Measurements from ENCODE around the gene NOL8.

Gene NOL8

DNA sequence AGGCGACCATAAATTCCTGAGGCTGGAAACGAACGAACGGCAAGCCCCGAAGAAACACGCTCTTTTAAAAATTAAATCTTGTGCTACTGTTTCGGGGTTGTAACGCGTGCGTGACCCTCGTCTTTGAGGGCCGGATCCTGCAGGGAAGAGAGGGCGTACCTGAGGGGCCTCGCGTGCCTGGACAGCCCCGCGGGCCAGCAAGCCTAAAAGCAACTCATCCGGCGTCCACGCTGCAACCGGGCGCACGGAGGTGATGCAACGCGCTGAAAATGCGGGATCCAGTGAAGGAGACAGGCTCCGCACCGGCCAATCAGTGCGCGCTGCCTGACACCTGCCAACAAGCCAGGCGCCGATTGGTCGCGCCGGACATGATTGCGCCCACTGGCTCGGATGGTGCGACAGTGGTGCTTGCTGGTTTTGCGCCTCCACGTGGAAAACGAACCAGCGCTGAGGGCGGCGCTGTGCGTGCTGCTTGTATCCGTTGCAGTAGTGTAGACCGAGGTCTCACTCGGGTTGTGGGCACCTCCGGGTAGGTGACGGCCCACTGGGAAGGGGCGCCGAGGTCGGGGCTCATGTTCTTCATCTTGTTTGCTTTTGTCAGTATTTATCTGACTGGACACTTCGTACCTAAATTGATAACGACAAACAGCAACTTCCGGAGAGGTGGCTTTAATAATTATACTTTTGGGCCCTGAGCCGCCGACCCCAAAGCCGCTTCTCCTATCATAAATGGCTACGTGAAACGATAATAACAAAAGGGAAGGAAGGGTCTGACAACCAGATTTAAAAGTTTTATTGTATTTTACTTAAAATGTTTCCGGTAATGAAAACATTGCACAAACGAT, 31.5 kb downstream of the NOL8 start, which contains the start of gene IARS1:
IARS1 (minus strand) TSS at position 246 of the 845 bp plus-strand sequence. CDS start 4,278 bp downstream, outside the sequence.
- peak within 1 kb of the TSS; percentile 83 for H3K4me3 ChIP-seq
- H3K9me3 ChIP-seq (ENCODE audit: low read depth, low read length) = no peaks in the 10 kb centered on the region
- peaks cover 64% of the 10 kb centered on the region for H3K36me3 ChIP-seq (ENCODE audit: insufficient read depth, low read length)
- TF ChIP-seq EZH2 (IDR thresholded peaks at IDR 0.05) = no peak
- peak; percentile 93 for TF ChIP-seq POLR2AphosphoS5 (IDR thresholded peaks at IDR 0.05; ENCODE audit: borderline replicate concordance, low read depth, low read length)
- TF ChIP-seq FOXP2 (optimal IDR thresholded peaks at IDR 0.05; ENCODE audit: control extremely low read depth, extremely low read length, insufficient read depth) = peak; percentile 67
- H3K27ac ChIP-seq = peak within 1 kb of the TSS; percentile 94
- peak within 1 kb of the TSS; percentile 98 for H3K9ac ChIP-seq (ENCODE audit: insufficient read length)
- peak; percentile 94 for DNase-seq (ENCODE audit: low read depth, low spot score)

DNA sequence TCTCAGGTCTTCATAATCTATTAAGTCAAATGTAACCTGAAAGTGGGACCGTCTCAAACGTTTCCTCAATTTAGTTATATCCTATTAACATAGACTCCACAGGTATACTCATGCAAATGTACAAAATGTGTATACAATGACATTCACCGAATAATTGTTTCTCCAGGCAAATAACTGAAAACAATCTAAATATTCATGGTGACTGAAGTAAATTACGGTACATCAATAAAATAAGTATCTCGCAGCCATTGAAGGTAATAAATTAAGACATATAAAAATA, 32.1 kb downstream of the NOL8 start:
- peak overlapping the region; percentile 83 for H3K4me3 ChIP-seq
- peak overlapping the region; percentile 98 for H3K9ac ChIP-seq (ENCODE audit: insufficient read length)
- peaks cover 66% of the 10 kb centered on the region for H3K36me3 ChIP-seq (ENCODE audit: insufficient read depth, low read length)
- no peaks in the 10 kb centered on the region for H3K9me3 ChIP-seq (ENCODE audit: low read depth, low read length)
- no peak for DNase-seq (ENCODE audit: low read depth, low spot score)
- peak overlapping the region; percentile 94 for H3K27ac ChIP-seq
- no peak for TF ChIP-seq EZH2 (IDR thresholded peaks at IDR 0.05)
- no peak for TF ChIP-seq POLR2AphosphoS5 (IDR thresholded peaks at IDR 0.05; ENCODE audit: borderline replicate concordance, low read depth, low read length)
- TF ChIP-seq FOXP2 (optimal IDR thresholded peaks at IDR 0.05; ENCODE audit: control extremely low read depth, extremely low read length, insufficient read depth) = no peak

DNA sequence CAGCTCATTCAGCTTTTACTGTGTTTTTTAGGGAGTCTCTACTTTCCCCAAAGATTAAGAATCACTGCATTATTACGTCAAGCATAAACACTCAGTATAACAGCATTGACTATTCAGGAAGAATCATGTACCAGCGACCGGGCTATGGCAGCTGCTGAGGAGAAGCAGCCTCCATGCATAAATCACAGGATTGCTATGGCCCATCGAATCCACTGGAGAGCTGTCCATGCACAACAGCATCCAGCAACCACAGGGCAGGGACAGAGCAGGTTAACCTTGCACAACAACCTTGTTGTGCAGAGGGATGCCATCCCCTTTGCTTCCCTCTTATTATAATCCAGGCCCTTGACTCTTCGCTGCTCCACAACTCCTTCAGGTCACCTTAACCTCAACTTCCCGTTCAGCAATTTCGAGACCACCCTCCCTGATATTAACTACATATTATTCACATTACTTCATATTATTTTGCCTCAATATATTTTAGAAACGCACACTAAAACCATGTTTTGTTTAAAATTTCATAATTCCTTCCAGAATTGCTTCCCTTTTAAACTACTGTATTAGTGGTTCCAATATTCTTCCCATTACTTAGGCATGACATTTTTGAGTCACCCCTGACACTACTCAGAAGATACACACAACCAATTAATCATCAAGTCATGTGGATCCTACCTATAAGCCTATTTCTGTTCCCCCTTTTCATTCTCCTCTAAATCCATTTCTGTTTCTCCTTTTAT, 32.6 kb downstream of the NOL8 start:
- H3K9ac ChIP-seq (ENCODE audit: insufficient read length) = peak overlapping the region; percentile 98
- TF ChIP-seq FOXP2 (optimal IDR thresholded peaks at IDR 0.05; ENCODE audit: control extremely low read depth, extremely low read length, insufficient read depth) (no peak), POLR2AphosphoS5 (IDR thresholded peaks at IDR 0.05; ENCODE audit: borderline replicate concordance, low read depth, low read length) (no peak), EZH2 (IDR thresholded peaks at IDR 0.05) (no peak)
- H3K4me3 ChIP-seq = peak overlapping the region; percentile 83
- no peaks in the 10 kb centered on the region for H3K9me3 ChIP-seq (ENCODE audit: low read depth, low read length)
- no peak for DNase-seq (ENCODE audit: low read depth, low spot score)
- H3K27ac ChIP-seq = peak overlapping the region; percentile 94
- H3K36me3 ChIP-seq (ENCODE audit: insufficient read depth, low read length) = peaks cover 66% of the 10 kb centered on the region

GRCh38 chr9:92291577-92291976, 33.6 kb downstream of the NOL8 start:
- Histone ChIP-seq H3K9me3 (ENCODE audit: low read depth, low read length) (no peaks in the 10 kb centered on the region), H3K36me3 (ENCODE audit: insufficient read depth, low read length) (peaks cover 67% of the 10 kb centered on the region), H3K27ac (no peak overlapping the region), H3K4me3 (peak overlapping the region; percentile 83), H3K9ac (ENCODE audit: insufficient read length) (no peak overlapping the region)
- DNase-seq (ENCODE audit: low read depth, low spot score) = no peak
- TF ChIP-seq POLR2AphosphoS5 (IDR thresholded peaks at IDR 0.05; ENCODE audit: borderline replicate concordance, low read depth, low read length) (no peak), FOXP2 (optimal IDR thresholded peaks at IDR 0.05; ENCODE audit: control extremely low read depth, extremely low read length, insufficient read depth) (no peak), EZH2 (IDR thresholded peaks at IDR 0.05) (no peak)

GRCh38 chr9:92290785-92291429, 34.2 kb downstream of the NOL8 start:
- Histone ChIP-seq H3K36me3 (ENCODE audit: insufficient read depth, low read length) (peaks cover 70% of the 10 kb centered on the region), H3K9me3 (ENCODE audit: low read depth, low read length) (no peaks in the 10 kb centered on the region), H3K4me3 (peak overlapping the region; percentile 83), H3K9ac (ENCODE audit: insufficient read length) (no peak overlapping the region), H3K27ac (peak overlapping the region; percentile 36; the same call in 1 of the 2 replicates)
- DNase-seq (ENCODE audit: low read depth, low spot score) = no peak
- TF ChIP-seq POLR2AphosphoS5 (IDR thresholded peaks at IDR 0.05; ENCODE audit: borderline replicate concordance, low read depth, low read length) = no peak
- no peak for TF ChIP-seq EZH2 (IDR thresholded peaks at IDR 0.05)
- TF ChIP-seq FOXP2 (optimal IDR thresholded peaks at IDR 0.05; ENCODE audit: control extremely low read depth, extremely low read length, insufficient read depth) = no peak

- H3K9ac ChIP-seq (ENCODE audit: insufficient read length) = no peak overlapping the region
- H3K4me3 ChIP-seq = no peak overlapping the region
- no peak for DNase-seq (ENCODE audit: low read depth, low spot score)
- TF ChIP-seq FOXP2 (optimal IDR thresholded peaks at IDR 0.05; ENCODE audit: control extremely low read depth, extremely low read length, insufficient read depth) (no peak), EZH2 (IDR thresholded peaks at IDR 0.05) (no peak), POLR2AphosphoS5 (IDR thresholded peaks at IDR 0.05; ENCODE audit: borderline replicate concordance, low read depth, low read length) (no peak)
- H3K9me3 ChIP-seq (ENCODE audit: low read depth, low read length) = no peaks in the 10 kb centered on the region
- peaks cover 81% of the 10 kb centered on the region for H3K36me3 ChIP-seq (ENCODE audit: insufficient read depth, low read length)
- no peak overlapping the region for H3K27ac ChIP-seq
Measured at GRCh38 chr9:92289708-92290390, 35.3 kb downstream of the NOL8 start.

GRCh38 chr9:92279302-92279701, 45.8 kb downstream of the NOL8 start:
- Histone ChIP-seq H3K9ac (ENCODE audit: insufficient read length) (no peak overlapping the region), H3K36me3 (ENCODE audit: insufficient read depth, low read length) (peaks cover 97% of the 10 kb centered on the region), H3K4me3 (no peak overlapping the region), H3K27ac (no peak overlapping the region), H3K9me3 (ENCODE audit: low read depth, low read length) (no peaks in the 10 kb centered on the region)
- no peak for TF ChIP-seq FOXP2 (optimal IDR thresholded peaks at IDR 0.05; ENCODE audit: control extremely low read depth, extremely low read length, insufficient read depth)
- no peak for TF ChIP-seq EZH2 (IDR thresholded peaks at IDR 0.05)
- no peak for TF ChIP-seq POLR2AphosphoS5 (IDR thresholded peaks at IDR 0.05; ENCODE audit: borderline replicate concordance, low read depth, low read length)
- DNase-seq (ENCODE audit: low read depth, low spot score) = no peak
